SKM-1 (cell line): ENCODE results near the gene SH3BP4.

Experiments
- DNase-seq: peaks from one replicate; lab custom pipeline; 2025; ENCODE audit not compliant: unreplicated experiment; lab: John Stamatoyannopoulos, UW

SH3BP4 gene, protein sequence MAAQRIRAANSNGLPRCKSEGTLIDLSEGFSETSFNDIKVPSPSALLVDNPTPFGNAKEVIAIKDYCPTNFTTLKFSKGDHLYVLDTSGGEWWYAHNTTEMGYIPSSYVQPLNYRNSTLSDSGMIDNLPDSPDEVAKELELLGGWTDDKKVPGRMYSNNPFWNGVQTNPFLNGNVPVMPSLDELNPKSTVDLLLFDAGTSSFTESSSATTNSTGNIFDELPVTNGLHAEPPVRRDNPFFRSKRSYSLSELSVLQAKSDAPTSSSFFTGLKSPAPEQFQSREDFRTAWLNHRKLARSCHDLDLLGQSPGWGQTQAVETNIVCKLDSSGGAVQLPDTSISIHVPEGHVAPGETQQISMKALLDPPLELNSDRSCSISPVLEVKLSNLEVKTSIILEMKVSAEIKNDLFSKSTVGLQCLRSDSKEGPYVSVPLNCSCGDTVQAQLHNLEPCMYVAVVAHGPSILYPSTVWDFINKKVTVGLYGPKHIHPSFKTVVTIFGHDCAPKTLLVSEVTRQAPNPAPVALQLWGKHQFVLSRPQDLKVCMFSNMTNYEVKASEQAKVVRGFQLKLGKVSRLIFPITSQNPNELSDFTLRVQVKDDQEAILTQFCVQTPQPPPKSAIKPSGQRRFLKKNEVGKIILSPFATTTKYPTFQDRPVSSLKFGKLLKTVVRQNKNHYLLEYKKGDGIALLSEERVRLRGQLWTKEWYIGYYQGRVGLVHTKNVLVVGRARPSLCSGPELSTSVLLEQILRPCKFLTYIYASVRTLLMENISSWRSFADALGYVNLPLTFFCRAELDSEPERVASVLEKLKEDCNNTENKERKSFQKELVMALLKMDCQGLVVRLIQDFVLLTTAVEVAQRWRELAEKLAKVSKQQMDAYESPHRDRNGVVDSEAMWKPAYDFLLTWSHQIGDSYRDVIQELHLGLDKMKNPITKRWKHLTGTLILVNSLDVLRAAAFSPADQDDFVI

GRCh38 chr2:234951664-234952269 lies at the start of gene SH3BP4:
Gene SH3BP4, plus strand, starts transcription at chr2:234952017. Its CDS starts 82,986 bp downstream, at chr2:235035003.
- DNase-seq: no peak

- DNase-seq: no peak
Observed at GRCh38 chr2:234904785-234905184, 47.0 kb upstream of the SH3BP4 start.

- DNase-seq: no peak
Observed at GRCh38 chr2:234905547-234906265, 46.1 kb upstream of the SH3BP4 start.

- DNase-seq: no peak
Observed at GRCh38 chr2:234910186-234910679, 41.6 kb upstream of the SH3BP4 start.

DNA sequence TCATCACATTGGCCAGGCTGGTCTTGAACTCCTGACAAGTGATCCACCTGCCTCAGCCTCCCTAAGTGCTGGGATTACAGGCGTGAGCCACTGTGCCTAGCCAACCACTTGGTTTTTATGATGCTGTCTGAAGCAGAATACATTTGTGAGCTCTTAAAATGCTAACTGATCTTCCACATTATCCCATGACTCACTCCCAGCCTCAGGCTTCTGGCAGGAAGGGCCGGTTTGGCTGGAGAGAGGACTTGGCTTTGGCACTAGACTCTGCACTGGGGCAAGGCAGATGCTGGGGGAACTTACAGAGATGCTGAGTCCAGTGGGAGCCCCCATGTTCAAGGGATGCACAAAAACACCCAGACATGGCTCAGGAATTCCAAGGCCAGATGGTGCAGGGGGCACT lies 40.5 kb upstream of the SH3BP4 start:
- no peak for DNase-seq

- DNase-seq: no peak
Observed at GRCh38 chr2:234912437-234912836, 39.4 kb upstream of the SH3BP4 start.

DNA sequence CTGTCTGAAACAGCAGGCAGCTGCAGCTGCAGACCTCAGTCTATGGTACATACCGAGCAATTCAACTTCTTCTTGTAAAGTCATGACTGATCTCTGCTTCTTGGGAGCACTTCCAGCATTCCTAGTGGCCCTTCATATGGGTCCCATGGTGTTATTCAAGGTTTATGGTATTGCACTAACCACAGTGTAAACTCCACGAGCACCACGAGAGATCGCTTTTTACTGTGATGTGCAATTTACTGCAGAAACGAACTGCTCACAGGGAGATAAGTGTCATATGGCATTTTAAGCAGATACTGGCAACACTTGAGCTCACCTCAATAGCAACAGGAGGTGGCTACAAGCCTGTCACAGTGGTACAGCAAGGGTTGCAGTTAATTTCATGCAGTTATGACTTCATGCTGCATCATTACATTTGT lies 38.6 kb upstream of the SH3BP4 start:
- no peak for DNase-seq

GRCh38 chr2:234914371-234915154 lies 37.3 kb upstream of the SH3BP4 start:
- DNase-seq: no peak

DNA sequence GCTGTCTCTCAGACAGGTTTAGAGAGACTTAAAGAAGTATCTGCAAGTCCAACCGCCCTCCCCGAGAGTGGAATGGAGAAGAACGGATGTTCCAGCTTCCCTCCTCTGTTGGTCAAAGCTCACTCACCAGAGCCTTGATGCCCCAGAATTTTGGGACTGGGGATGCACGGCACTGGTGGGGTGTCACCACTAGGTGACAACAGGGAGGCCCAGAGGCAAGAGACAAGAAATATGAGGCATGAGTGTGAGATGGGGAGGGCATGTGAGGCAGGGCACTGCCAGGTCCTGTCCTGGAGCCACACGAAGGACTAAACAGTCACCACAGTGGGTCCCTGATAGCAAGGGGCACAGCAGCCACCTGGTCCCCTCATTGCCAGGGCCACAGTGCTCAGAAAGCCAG lies 35.1 kb upstream of the SH3BP4 start:
- no peak for DNase-seq

- DNase-seq: no peak
Observed at GRCh38 chr2:234917211-234917975, 34.4 kb upstream of the SH3BP4 start.

DNA sequence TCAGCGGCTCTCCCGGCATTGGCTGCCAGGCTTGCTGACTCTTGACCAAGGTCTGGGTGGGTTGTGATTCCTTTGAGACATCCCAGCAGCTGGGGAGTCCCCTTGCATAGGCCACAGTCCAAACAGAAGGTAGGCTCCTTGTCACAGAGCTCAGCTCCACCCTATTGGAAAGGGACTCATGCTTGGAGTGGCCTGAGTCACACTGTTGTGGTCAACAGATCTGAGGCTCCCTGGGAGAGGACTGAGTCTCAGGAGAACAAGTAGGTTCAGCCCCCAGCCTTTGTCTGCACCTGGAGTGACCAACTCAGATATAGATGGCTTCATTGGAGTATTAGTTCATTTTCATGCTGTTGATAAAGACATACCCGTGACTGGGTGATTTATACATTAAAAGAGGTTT lies 32.1 kb upstream of the SH3BP4 start:
- no peak for DNase-seq

GRCh38 chr2:234920836-234921235 lies 31.0 kb upstream of the SH3BP4 start:
- DNase-seq: no peak

DNA sequence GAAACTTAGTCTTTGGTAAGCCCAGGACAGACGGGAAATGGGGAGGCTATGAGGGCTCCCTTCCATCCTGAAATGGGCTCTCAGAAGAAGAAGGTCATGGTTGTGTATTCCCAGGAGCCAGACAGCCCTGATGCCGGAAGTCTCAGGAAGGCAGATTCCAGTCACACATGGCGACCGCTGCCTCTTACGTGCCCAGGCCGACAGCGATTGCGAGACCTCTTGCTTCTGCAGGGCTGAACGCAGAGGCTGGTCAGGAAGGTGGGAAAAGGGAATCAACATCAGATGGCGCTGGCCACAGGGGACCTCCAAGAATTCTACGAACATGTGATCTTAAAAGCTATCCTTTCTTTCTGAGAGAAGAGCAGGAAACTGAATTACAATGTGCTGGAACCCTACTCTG lies 22.8 kb upstream of the SH3BP4 start:
- no peak for DNase-seq

- no peak for DNase-seq
Observed at GRCh38 chr2:234930397-234930796, 21.4 kb upstream of the SH3BP4 start.

DNA sequence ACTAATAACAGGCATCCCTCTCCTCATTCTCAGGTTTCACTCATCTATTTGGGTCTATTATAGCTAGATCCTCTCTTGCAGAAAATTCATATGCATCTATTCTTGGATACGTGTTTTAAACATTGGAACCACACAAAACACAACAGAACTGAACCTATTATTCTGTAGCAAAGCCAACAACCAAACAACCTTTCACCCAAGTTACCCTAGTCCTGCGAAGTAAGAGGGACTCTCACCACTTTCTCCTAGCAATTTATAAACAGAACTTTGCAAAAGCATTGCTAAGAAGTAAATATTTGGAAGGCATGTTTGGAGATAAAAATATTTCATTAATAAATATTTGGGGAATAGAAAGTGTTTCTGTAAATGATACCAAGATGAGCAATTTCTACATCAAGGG lies 20.4 kb upstream of the SH3BP4 start:
- no peak for DNase-seq

GRCh38 chr2:234932591-234933168 lies 19.1 kb upstream of the SH3BP4 start:
- DNase-seq: no peak

- DNase-seq: no peak
Observed at GRCh38 chr2:234935311-234935710, 16.5 kb upstream of the SH3BP4 start.

DNA sequence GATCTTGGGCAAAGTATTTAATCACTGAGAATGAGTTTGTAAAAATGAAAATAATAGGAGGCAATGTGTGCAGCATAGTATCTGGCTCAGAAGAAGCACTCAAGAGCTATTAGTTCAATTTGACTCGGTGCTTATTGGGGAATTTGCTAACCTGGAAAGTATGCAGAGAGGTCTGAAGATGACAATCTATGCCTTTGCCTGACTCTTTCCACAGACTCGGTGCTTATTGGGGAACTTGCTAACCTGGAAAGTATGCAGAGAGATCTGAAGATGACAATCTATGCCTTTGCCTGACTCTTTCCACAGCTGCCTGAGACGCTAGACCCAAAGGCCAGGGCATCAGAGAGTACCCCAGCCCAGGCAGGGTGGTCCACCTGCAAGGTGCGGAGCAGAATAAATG lies 12.2 kb upstream of the SH3BP4 start:
- no peak for DNase-seq

- no peak for DNase-seq
Observed at GRCh38 chr2:234939996-234940395, 11.8 kb upstream of the SH3BP4 start.
